Osteocyte (in vitro differentiated cells): ENCODE data around the gene CSH1. TPM values are rescaled to one million over a fixed set of nuclear protein-coding genes. Genes with fewer than 3 reads are reported as not detected.

Source experiments
- DNase-seq: peaks from one replicate; pipeline ENCODE4 v3.0.0; 2021; ENCODE audit warnings: mixed read lengths; ENCODE audit not compliant: unreplicated experiment; ENCODE audit errors: extremely low spot score
- H3K27ac Mint-ChIP-seq: one replicate; pipeline ENCODE4 v1.8.0; 2021; ENCODE audit warnings: mild to moderate bottlenecking, mixed read lengths; ENCODE audit not compliant: unreplicated experiment
- H3K27me3 Mint-ChIP-seq: one replicate; pipeline ENCODE4 v1.8.0; 2021; ENCODE audit warnings: mixed read lengths; ENCODE audit not compliant: unreplicated experiment
- H3K36me3 Mint-ChIP-seq: one replicate; pipeline ENCODE4 v1.8.0; 2021; ENCODE audit warnings: mixed read lengths; ENCODE audit not compliant: unreplicated experiment
- H3K4me1 Mint-ChIP-seq: one replicate; pipeline ENCODE4 v1.8.0; 2021; ENCODE audit warnings: mixed read lengths; ENCODE audit not compliant: unreplicated experiment
- H3K4me3 Mint-ChIP-seq: one replicate; pipeline ENCODE4 v1.8.0; 2021; ENCODE audit warnings: mild to moderate bottlenecking, moderate library complexity, mixed read lengths; ENCODE audit not compliant: unreplicated experiment
- H3K9me3 Mint-ChIP-seq: one replicate; pipeline ENCODE4 v1.8.0; 2021; ENCODE audit warnings: mixed read lengths; ENCODE audit not compliant: unreplicated experiment
- total RNA-seq: library from RNA; stranded (reverse); gene quantifications from 2 replicates; pipeline ENCODE4 v1.2.1, GENCODE V29; 2021
- TF ChIP-seq, protein P1 (sequence below): fragments of 200-600 bp; sonication (generic); IDR thresholded peaks from 2 replicates; pipeline ENCODE4 v1.5.0; 2021; ENCODE audit warnings: antibody characterized with exemption, mild to moderate bottlenecking, moderate library complexity

CSH1 gene
- total RNA-seq, 1 donor from 2014 or later, result not detected

DNA sequence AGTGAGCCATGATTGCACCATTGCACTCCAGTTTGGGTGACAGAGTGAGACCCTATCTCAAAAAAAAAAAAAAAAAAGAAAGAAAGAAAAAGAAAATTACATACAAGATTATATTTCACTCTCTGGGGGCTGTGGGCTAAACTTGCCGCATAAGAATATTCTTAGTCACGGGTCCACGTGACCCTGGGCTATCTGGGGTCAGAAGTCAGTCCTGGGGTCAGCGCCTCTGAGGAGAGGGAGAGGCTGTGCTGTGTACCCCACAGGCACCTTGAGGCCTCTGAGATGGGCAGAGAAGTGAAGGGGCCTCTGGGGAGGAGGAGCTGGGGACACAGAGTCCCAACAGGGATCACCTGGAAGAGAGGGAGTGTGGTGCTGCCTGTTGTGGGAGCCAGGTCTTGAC lies 41.5 kb upstream of the CSH1 start:
- no peaks in the 10 kb centered on the region for H3K4me1 Mint-ChIP-seq
- TF ChIP-seq, protein P1, sequence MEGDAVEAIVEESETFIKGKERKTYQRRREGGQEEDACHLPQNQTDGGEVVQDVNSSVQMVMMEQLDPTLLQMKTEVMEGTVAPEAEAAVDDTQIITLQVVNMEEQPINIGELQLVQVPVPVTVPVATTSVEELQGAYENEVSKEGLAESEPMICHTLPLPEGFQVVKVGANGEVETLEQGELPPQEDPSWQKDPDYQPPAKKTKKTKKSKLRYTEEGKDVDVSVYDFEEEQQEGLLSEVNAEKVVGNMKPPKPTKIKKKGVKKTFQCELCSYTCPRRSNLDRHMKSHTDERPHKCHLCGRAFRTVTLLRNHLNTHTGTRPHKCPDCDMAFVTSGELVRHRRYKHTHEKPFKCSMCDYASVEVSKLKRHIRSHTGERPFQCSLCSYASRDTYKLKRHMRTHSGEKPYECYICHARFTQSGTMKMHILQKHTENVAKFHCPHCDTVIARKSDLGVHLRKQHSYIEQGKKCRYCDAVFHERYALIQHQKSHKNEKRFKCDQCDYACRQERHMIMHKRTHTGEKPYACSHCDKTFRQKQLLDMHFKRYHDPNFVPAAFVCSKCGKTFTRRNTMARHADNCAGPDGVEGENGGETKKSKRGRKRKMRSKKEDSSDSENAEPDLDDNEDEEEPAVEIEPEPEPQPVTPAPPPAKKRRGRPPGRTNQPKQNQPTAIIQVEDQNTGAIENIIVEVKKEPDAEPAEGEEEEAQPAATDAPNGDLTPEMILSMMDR, result no peak
- no peaks in the 10 kb centered on the region for H3K9me3 Mint-ChIP-seq
- no peak overlapping the region for H3K4me3 Mint-ChIP-seq
- H3K36me3 Mint-ChIP-seq, result no peaks in the 10 kb centered on the region
- peaks cover 16% of the 10 kb centered on the region for H3K27me3 Mint-ChIP-seq
- DNase-seq, result no peak
- no peak overlapping the region for H3K27ac Mint-ChIP-seq

- no peak overlapping the region for H3K4me3 Mint-ChIP-seq
- H3K27me3 Mint-ChIP-seq, result peaks cover 16% of the 10 kb centered on the region
- H3K27ac Mint-ChIP-seq, result no peak overlapping the region
These were observed 40.9 kb upstream of the CSH1 start for GRCh38 chr17:63937319-63937718.

GRCh38 chr17:63934183-63935112 lies 38.1 kb upstream of the CSH1 start:
- Mint-ChIP-seq H3K9me3 (no peaks in the 10 kb centered on the region), H3K27me3 (peaks cover 16% of the 10 kb centered on the region), H3K4me1 (peaks cover 4% of the 10 kb centered on the region), H3K36me3 (no peaks in the 10 kb centered on the region), H3K4me3 (no peak overlapping the region), H3K27ac (no peak overlapping the region)
- TF ChIP-seq, protein P1, result no peak
- no peak for DNase-seq

More at GRCh38 chr17:63937319-63937718, 40.9 kb upstream of the CSH1 start:
- DNase-seq, result no peak
- Mint-ChIP-seq H3K4me1 (no peaks in the 10 kb centered on the region), H3K36me3 (no peaks in the 10 kb centered on the region), H3K9me3 (no peaks in the 10 kb centered on the region)
- TF ChIP-seq, protein P1, result no peak

GRCh38 chr17:63933598-63933997 lies 37.2 kb upstream of the CSH1 start:
- peaks cover 16% of the 10 kb centered on the region for H3K27me3 Mint-ChIP-seq
- TF ChIP-seq, protein P1, result no peak
- DNase-seq, result no peak
- no peaks in the 10 kb centered on the region for H3K9me3 Mint-ChIP-seq
- no peak overlapping the region for H3K27ac Mint-ChIP-seq
- H3K4me1 Mint-ChIP-seq, result peaks cover 4% of the 10 kb centered on the region
- H3K36me3 Mint-ChIP-seq, result no peaks in the 10 kb centered on the region
- H3K4me3 Mint-ChIP-seq, result no peak overlapping the region

DNA sequence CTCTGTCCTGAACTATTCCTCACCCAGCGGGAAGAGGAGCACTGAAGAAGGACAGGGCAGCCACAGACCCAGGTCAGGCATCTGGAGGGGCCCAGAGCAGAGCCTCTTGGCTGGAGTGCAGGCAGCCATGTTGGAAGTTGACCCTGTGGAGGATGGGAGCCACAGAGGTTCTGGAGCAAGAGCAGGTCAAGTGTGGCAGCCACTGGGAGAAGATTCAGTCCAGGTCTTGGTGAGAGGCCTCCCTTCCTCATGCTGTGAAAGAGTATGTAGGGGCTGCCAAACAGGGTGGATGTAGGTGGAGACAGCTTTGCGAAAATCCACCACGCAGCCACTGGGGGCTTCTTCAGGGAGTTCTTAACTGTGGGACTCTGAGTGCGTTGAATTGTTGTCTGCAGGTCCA lies 36.3 kb upstream of the CSH1 start:
- Mint-ChIP-seq H3K9me3 (no peaks in the 10 kb centered on the region), H3K27ac (no peak overlapping the region), H3K4me3 (no peak overlapping the region), H3K4me1 (peaks cover 4% of the 10 kb centered on the region), H3K27me3 (peaks cover 16% of the 10 kb centered on the region), H3K36me3 (no peaks in the 10 kb centered on the region)
- TF ChIP-seq, protein P1, result no peak
- no peak for DNase-seq
